Prostate gland (tissue), 2 donors: ENCODE data around the gene OTUB1.

Experiments
- CTCF ChIP-seq, 4 experiments: fragments of 200-600 bp in 2 of 4; fragments of 450-650 bp in 2 of 4; sonication (generic) in 2 of 4; IDR thresholded peaks; 1 replicate in 3 of 4; 2 replicates in 1 of 4; pipeline ENCODE4 v1.5.1; 2016 to 2019; ENCODE audit warnings: antibody characterized with exemption in 4 of 4, mild to moderate bottlenecking in 2 of 4, moderate library complexity in 2 of 4
- POLR2A ChIP-seq: fragments of 450-650 bp; IDR thresholded peaks from one replicate; pipeline ENCODE4 v1.6.1; 2016; ENCODE audit warnings: antibody characterized with exemption, mild to moderate bottlenecking

- TF ChIP-seq CTCF (IDR thresholded peaks at IDR 0.05) (no peak), POLR2A (no peak)
Observed at GRCh38 chr11:64017945-64018224, 31.6 kb downstream of the OTUB1 start.
